ENCODE data around the gene P2RY8.

GRCh38 chrX:1444561-1445500, 92.2 kb downstream of the P2RY8 start:
- TF ChIP-seq CTCF (IDR thresholded peaks at IDR 0.05) (no peak), POLR2A (IDR thresholded peaks at IDR 0.05) (no peak), EP300 (IDR thresholded peaks at IDR 0.05) (no peak)

Measured in upper lobe of left lung (tissue), 4 donors.